HEK293 (cell line): ENCODE data around the gene ASB8.

ENCODE experiments used
- CTCF ChIA-PET: fragments of 350-600 bp; formaldehyde crosslinking; extraction: SDS; loops from one replicate; lab custom pipeline; 2021; ENCODE audit warnings: antibody characterized with exemption; lab: Yijun Ruan, JAX
- POLR2A ChIA-PET: fragments of 300-600 bp; formaldehyde crosslinking; extraction: SDS; loops from one replicate; lab custom pipeline; 2020; ENCODE audit warnings: antibody characterized with exemption, inconsistent platforms; lab: Yijun Ruan, JAX
- H3K27ac ChIP-seq: fragments of 200-500 bp; sonication (Bioruptor generic); 2 replicates; pipeline ENCODE4 v1.5.1; 2014; ENCODE audit warnings: low read depth, low read length, control low read depth, inconsistent platforms; ENCODE audit errors: extremely low read depth
- H3K36me3 ChIP-seq, 2 experiments: fragments of 200-500 bp in 1 of 2; sonication (Bioruptor generic) in 1 of 2; 1 replicate in 1 of 2; 2 replicates in 1 of 2; pipeline ENCODE4 v1.5.1; 2014 to 2017; ENCODE audit warnings: inconsistent platforms in 2 of 2, low read length in 2 of 2; ENCODE audit not compliant: control insufficient read depth in 2 of 2, insufficient read depth in 1 of 2
- H3K4me1 ChIP-seq: fragments of 200-500 bp; sonication (Bioruptor generic); 2 replicates; pipeline ENCODE4 v1.5.1; 2014; ENCODE audit warnings: mild to moderate bottlenecking, low read length, inconsistent platforms; ENCODE audit not compliant: control insufficient read depth, insufficient read depth
- H3K4me3 ChIP-seq: 2 replicates; pipeline ENCODE4 v1.5.1; 2011; ENCODE audit warnings: low read depth, mild to moderate bottlenecking, control low read depth, low read length, moderate library complexity
- H3K9me3 ChIP-seq: fragments of 200-500 bp; sonication (Bioruptor generic); 2 replicates; pipeline ENCODE4 v1.5.1; 2014; ENCODE audit warnings: low read depth, low read length, inconsistent platforms; ENCODE audit not compliant: control insufficient read depth, insufficient read depth
- KLF1 ChIP-seq: fragments of 450-650 bp; formaldehyde crosslinking; IDR thresholded peaks from 2 replicates; pipeline ENCODE4 v1.5.1; 2016; ENCODE audit warnings: missing biosample characterization, missing genetic modification characterization
- KLF16 ChIP-seq: fragments of 450-650 bp; formaldehyde crosslinking; IDR thresholded peaks from 2 replicates; pipeline ENCODE4 v1.5.1; 2017; ENCODE audit warnings: missing biosample characterization, missing genetic modification characterization
- KLF8 ChIP-seq: fragments of 450-650 bp; formaldehyde crosslinking; IDR thresholded peaks from 2 replicates; pipeline ENCODE4 v1.5.1; 2016; ENCODE audit warnings: missing biosample characterization, missing genetic modification characterization
- MYNN ChIP-seq: fragments of 450-650 bp; formaldehyde crosslinking; IDR thresholded peaks from 2 replicates; pipeline ENCODE4 v1.5.1; 2016; ENCODE audit warnings: missing biosample characterization, missing genetic modification characterization, borderline replicate concordance
- OSR2 ChIP-seq: fragments of 450-650 bp; formaldehyde crosslinking; IDR thresholded peaks from 2 replicates; pipeline ENCODE4 v1.5.1; 2016; ENCODE audit warnings: missing biosample characterization, missing genetic modification characterization
- SP2 ChIP-seq: fragments of 450-650 bp; formaldehyde crosslinking; IDR thresholded peaks from 2 replicates; pipeline ENCODE4 v1.5.1; 2016; ENCODE audit warnings: missing biosample characterization, missing genetic modification characterization
- TCF7L2 ChIP-seq: IDR thresholded peaks from 2 replicates; pipeline ENCODE4 v1.6.1; 2011; ENCODE audit warnings: low read depth, mild to moderate bottlenecking, inconsistent platforms, low read length, moderate library complexity, borderline replicate concordance
- ZBTB11 ChIP-seq: fragments of 450-650 bp; formaldehyde crosslinking; conservative IDR thresholded peaks from 2 replicates; pipeline ENCODE4 v1.5.1; 2016; ENCODE audit warnings: low read depth, missing biosample characterization, missing genetic modification characterization
- ZBTB17 ChIP-seq: fragments of 450-650 bp; formaldehyde crosslinking; IDR thresholded peaks from 2 replicates; pipeline ENCODE4 v1.5.1; 2016; ENCODE audit warnings: missing biosample characterization, missing genetic modification characterization
- ZBTB20 ChIP-seq: fragments of 450-650 bp; formaldehyde crosslinking; IDR thresholded peaks from 2 replicates; pipeline ENCODE4 v1.5.1; 2016; ENCODE audit warnings: missing biosample characterization, missing genetic modification characterization
- ZBTB44 ChIP-seq: fragments of 450-650 bp; IDR thresholded peaks from 2 replicates; pipeline ENCODE4 v1.5.1; 2018; ENCODE audit warnings: missing biosample characterization, mild to moderate bottlenecking, missing genetic modification characterization
- ZBTB8A ChIP-seq: fragments of 450-650 bp; formaldehyde crosslinking; IDR thresholded peaks from 2 replicates; pipeline ENCODE4 v1.5.1; 2016; ENCODE audit warnings: missing biosample characterization, missing genetic modification characterization
- ZIC2 ChIP-seq: fragments of 450-650 bp; formaldehyde crosslinking; IDR thresholded peaks from 2 replicates; pipeline ENCODE4 v1.5.1; 2016; ENCODE audit warnings: missing biosample characterization, missing genetic modification characterization
- ZNF121 ChIP-seq: fragments of 450-650 bp; formaldehyde crosslinking; IDR thresholded peaks from 2 replicates; pipeline ENCODE4 v1.5.1; 2016; ENCODE audit warnings: missing biosample characterization, missing genetic modification characterization
- ZNF133 ChIP-seq: fragments of 450-650 bp; formaldehyde crosslinking; IDR thresholded peaks from 2 replicates; pipeline ENCODE4 v1.5.1; 2016; ENCODE audit warnings: missing biosample characterization, missing genetic modification characterization
- ZNF140 ChIP-seq: fragments of 450-650 bp; formaldehyde crosslinking; IDR thresholded peaks from 2 replicates; pipeline ENCODE4 v1.5.1; 2016; ENCODE audit warnings: missing biosample characterization, missing genetic modification characterization
- ZNF239 ChIP-seq: fragments of 450-650 bp; formaldehyde crosslinking; IDR thresholded peaks from 2 replicates; pipeline ENCODE4 v1.5.1; 2016; ENCODE audit warnings: missing biosample characterization, missing genetic modification characterization
- ZNF266 ChIP-seq: fragments of 450-650 bp; formaldehyde crosslinking; IDR thresholded peaks from 2 replicates; pipeline ENCODE4 v1.5.1; 2016; ENCODE audit warnings: missing biosample characterization, missing genetic modification characterization, low read depth
- ZNF335 ChIP-seq: fragments of 450-650 bp; formaldehyde crosslinking; conservative IDR thresholded peaks from 2 replicates; pipeline ENCODE4 v1.5.1; 2016; ENCODE audit warnings: missing biosample characterization, missing genetic modification characterization
- ZNF354C ChIP-seq: fragments of 450-650 bp; formaldehyde crosslinking; IDR thresholded peaks from 2 replicates; pipeline ENCODE4 v1.5.1; 2016; ENCODE audit warnings: missing biosample characterization, missing genetic modification characterization, low read depth, borderline replicate concordance
- ZNF473 ChIP-seq: fragments of 450-650 bp; formaldehyde crosslinking; IDR thresholded peaks from 2 replicates; pipeline ENCODE4 v1.5.1; 2017; ENCODE audit warnings: missing biosample characterization, missing genetic modification characterization
- ZNF521 ChIP-seq: fragments of 450-650 bp; formaldehyde crosslinking; IDR thresholded peaks from 2 replicates; pipeline ENCODE4 v1.5.1; 2017; ENCODE audit warnings: missing biosample characterization, mild to moderate bottlenecking, missing genetic modification characterization
- ZNF654 ChIP-seq: fragments of 450-650 bp; formaldehyde crosslinking; IDR thresholded peaks from 2 replicates; pipeline ENCODE4 v1.5.1; 2016; ENCODE audit warnings: low read depth, missing biosample characterization, missing genetic modification characterization
- ZNF664 ChIP-seq: fragments of 450-650 bp; formaldehyde crosslinking; IDR thresholded peaks from 2 replicates; pipeline ENCODE4 v1.5.1; 2016; ENCODE audit warnings: missing biosample characterization, missing genetic modification characterization
- ZNF677 ChIP-seq: fragments of 450-650 bp; IDR thresholded peaks from 2 replicates; pipeline ENCODE4 v1.5.0; 2018; ENCODE audit warnings: missing biosample characterization, mild to moderate bottlenecking, missing genetic modification characterization, moderate library complexity
- ZNF701 ChIP-seq: fragments of 450-650 bp; formaldehyde crosslinking; IDR thresholded peaks from 2 replicates; pipeline ENCODE4 v1.5.1; 2016; ENCODE audit warnings: missing biosample characterization, missing genetic modification characterization
- ZNF76 ChIP-seq: fragments of 450-650 bp; formaldehyde crosslinking; IDR thresholded peaks from 2 replicates; pipeline ENCODE4; 2016; ENCODE audit warnings: low read depth, missing biosample characterization, missing genetic modification characterization, borderline replicate concordance
- ZSCAN16 ChIP-seq: fragments of 450-650 bp; formaldehyde crosslinking; IDR thresholded peaks from 2 replicates; pipeline ENCODE4 v1.5.1; 2016; ENCODE audit warnings: missing biosample characterization, missing genetic modification characterization

The ASB8 gene

GRCh38 chr12:48185181-48185919, 28.0 kb upstream of the ASB8 start:
- no peak overlapping the region for H3K27ac ChIP-seq
- CTCF ChIA-PET = interaction anchor here (0.6 to 1.3 kb wide), 4 partner anchors 22 to 470 kb away, joined by 3 to 4 read pairs (median 4); no protein-coding TSS in a partner anchor
- no peaks in the 10 kb centered on the region for H3K36me3 ChIP-seq
- TF ChIP-seq ZNF266 (no peak), ZNF239 (tag by site-specific recombination) (no peak), SP2 (no peak), ZNF473 (no peak), ZNF335 (peak; percentile 36; the same call in 1 of the 2 replicates), ZNF354C (tag by site-specific recombination) (no peak), ZBTB17 (tag by site-specific recombination) (0 out of 2 replicates have a peak, but pooled peaks have one; percentile 23), ZBTB20 (peak; percentile 89), ZNF76 (tag by site-specific recombination) (no peak), ZNF664 (no peak), ZBTB8A (tag by site-specific recombination) (no peak), ZBTB11 (tag by site-specific recombination) (no peak)
- TF ChIP-seq, all 188 proteins: peak for 3
- Histone ChIP-seq H3K9me3 (no peaks in the 10 kb centered on the region), H3K4me1 (no peaks in the 10 kb centered on the region), H3K4me3 (no peak overlapping the region)
- POLR2A ChIA-PET = no interaction called here

- no peak overlapping the region for H3K4me3 ChIP-seq
- POLR2A ChIA-PET = no interaction called here
- H3K4me1 ChIP-seq = no peaks in the 10 kb centered on the region
- CTCF ChIA-PET = interaction anchor here (1.1 kb wide), 1 partner anchor 469 kb away, joined by 4 read pairs; no protein-coding TSS in a partner anchor
- H3K9me3 ChIP-seq = no peaks in the 10 kb centered on the region
- H3K27ac ChIP-seq = no peak overlapping the region
- no peaks in the 10 kb centered on the region for H3K36me3 ChIP-seq
- TF ChIP-seq KLF16 (tag by site-specific recombination) = no peak
- TF ChIP-seq KLF8 (tag by site-specific recombination) = no peak
- no peak for TF ChIP-seq ZSCAN16 (tag by site-specific recombination)
- TF ChIP-seq KLF1 (tag by site-specific recombination) = no peak
- TF ChIP-seq MYNN (tag by site-specific recombination) = no peak
- no peak for TF ChIP-seq TCF7L2
- TF ChIP-seq ZNF677 = no peak
- no peak for TF ChIP-seq ZNF140 (tag by site-specific recombination)
- TF ChIP-seq ZNF121 (tag by site-specific recombination) = no peak
- TF ChIP-seq ZIC2 (tag by site-specific recombination) = no peak
- TF ChIP-seq OSR2 (tag by site-specific recombination) = no peak
- TF ChIP-seq ZNF521 (tag by site-specific recombination) = no peak
- TF ChIP-seq ZBTB44 (tag by site-specific recombination) = no peak
- no peak for TF ChIP-seq ZBTB11 (tag by site-specific recombination)
- TF ChIP-seq ZNF335 = no peak
- no peak for TF ChIP-seq ZNF133 (tag by site-specific recombination)
- no peak for TF ChIP-seq ZNF654 (tag by site-specific recombination)
- TF ChIP-seq ZNF701 (tag by site-specific recombination) = no peak
Measured at GRCh38 chr12:48184549-48184922, 27.2 kb upstream of the ASB8 start.
